GM12873 (cell line): ENCODE data around the gene CD47.

ENCODE experiments used
- TF ChIP-seq, protein P1 (sequence below): IDR thresholded peaks from 2 replicates; pipeline ENCODE4 v1.5.1; 2012; ENCODE audit warnings: low read depth, mild to moderate bottlenecking, moderate library complexity, low read length, control low read depth; ENCODE audit not compliant: insufficient read depth; ENCODE audit errors: missing control alignments

Gene CD47

DNA sequence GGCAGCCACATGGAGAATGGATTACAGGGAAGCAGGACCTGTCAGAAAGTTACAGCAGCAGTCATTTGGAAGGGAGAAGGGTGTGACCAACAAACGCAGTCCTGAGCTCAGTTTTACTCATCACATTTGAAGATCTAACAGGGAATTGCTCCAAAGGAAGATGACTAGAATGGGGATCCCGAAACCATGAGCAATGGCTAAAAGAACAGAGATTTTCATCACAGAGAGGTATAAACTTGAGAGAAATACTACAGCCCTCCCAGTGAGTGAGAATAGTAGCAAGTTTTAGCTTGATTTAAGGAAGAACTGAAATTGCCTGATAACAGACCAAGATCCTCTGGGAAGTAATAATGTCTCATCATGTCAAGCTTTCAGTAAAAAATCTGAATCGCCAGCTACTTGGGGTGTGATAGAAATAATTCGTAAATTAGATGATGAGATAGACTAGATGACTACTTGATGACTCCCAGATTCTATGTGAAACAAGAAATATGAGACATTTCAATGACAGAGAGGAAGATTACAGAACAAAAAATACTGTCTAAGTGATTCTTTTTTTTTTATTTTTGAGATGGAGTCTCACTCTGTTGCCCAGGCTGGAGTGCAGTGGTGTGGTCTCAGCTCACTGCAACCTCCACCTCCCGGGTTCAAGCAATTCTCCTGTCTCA, 16.9 kb downstream of the CD47 start:
- TF ChIP-seq, protein P1, sequence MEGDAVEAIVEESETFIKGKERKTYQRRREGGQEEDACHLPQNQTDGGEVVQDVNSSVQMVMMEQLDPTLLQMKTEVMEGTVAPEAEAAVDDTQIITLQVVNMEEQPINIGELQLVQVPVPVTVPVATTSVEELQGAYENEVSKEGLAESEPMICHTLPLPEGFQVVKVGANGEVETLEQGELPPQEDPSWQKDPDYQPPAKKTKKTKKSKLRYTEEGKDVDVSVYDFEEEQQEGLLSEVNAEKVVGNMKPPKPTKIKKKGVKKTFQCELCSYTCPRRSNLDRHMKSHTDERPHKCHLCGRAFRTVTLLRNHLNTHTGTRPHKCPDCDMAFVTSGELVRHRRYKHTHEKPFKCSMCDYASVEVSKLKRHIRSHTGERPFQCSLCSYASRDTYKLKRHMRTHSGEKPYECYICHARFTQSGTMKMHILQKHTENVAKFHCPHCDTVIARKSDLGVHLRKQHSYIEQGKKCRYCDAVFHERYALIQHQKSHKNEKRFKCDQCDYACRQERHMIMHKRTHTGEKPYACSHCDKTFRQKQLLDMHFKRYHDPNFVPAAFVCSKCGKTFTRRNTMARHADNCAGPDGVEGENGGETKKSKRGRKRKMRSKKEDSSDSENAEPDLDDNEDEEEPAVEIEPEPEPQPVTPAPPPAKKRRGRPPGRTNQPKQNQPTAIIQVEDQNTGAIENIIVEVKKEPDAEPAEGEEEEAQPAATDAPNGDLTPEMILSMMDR, result no peak

DNA sequence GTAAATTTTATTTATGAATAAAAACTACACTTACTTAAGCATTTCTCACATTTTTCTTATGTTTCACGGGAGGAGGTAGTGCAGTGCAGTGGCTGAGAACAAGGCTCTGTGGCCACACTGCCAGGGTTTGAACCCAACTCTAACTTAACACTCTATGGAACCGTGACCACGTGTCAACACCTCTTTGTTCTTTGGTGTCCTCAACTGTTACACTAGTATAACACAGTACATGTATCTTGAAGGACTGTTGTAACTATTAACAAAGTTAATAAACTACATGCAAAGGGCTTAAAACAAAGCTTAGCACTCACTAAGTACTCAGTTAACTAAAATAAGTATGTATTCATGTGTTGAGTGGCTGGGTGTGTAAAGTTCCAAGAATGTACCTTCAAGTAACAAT, 19.5 kb downstream of the CD47 start:
- TF ChIP-seq, protein P1, result no peak

DNA sequence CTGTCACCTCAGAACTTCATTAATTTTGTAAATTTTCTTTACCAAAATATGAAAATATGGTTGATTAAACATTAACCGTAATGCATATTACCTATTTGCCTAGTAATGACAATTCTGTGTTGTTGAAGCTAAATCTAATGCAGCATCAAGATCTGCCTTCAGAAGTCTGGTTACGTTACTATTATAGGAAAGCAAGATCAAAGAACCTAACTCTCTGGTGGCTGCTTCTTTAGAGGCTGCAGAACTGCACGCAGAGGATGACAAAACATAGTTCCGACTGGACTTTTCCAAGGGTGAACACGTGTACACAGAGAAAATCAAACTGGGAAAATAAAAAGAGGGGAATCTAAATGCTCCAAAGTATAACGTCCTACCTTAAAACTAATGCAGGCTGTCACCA, 20.5 kb downstream of the CD47 start:
- TF ChIP-seq, protein P1, result no peak

DNA sequence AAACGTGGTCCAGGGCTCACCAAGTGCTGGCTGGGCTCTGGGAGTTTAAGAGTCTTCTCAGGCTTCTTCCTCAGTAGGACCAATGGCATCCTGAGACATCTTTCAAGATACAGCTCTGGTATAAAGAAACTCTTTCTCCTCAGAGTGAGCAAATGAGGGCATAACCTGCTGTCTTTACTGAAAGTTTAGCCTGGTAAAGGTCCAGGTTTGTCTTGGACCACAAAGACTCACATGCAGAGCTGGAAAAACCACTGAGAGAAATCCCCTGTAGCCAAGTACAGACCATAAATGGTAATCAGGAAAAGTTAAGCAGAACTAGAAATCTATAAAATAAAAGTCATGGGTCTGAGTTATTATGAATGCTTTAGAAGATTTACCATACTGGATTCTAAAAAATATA, 23.1 kb downstream of the CD47 start:
- TF ChIP-seq, protein P1, result no peak

DNA sequence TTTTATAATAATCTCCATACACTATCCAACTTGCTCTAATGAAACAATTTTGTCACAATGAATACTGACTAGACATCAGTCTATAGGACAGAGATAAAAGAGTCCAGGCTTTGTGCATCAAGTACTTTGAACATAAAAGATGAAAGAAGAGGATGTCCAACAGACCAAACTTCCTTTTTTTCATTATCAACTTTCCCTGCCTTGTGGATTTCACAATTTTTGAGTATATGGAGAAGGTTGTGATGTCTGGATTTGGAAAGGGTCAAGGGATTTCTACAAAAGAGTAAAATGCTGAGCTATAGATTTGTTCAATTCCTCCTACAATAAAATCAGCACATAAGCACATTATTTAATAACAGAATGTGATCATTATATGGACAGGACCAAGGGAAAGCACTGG, 25.7 kb downstream of the CD47 start:
- TF ChIP-seq, protein P1, result no peak

DNA sequence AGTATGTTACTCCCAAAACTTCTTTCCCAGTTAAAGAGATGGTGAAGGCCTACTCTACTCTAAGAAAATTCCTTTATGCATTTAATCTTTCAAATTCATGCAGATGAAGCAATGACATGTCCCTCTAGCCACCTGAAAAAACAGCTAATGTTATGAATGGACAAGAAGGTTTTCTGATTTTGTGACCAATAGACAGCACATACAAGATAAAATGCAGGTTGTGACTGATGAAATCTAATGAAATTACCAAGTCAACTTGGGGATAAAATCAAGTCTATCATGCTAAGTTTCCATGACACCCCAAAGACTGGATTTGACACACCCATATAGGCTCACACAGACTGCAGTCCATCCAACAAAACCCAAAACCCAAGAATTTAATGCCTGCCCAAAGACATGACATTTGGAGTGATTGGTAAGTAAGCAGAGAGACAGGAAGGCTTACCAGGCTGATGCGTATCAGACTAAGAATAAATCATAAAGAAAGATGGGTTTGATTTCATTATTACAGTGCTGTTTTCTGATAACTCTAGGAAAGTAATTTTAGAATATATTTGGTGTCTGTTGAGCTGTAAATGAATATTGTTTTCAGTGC, 26.4 kb downstream of the CD47 start:
- TF ChIP-seq, protein P1, result no peak

DNA sequence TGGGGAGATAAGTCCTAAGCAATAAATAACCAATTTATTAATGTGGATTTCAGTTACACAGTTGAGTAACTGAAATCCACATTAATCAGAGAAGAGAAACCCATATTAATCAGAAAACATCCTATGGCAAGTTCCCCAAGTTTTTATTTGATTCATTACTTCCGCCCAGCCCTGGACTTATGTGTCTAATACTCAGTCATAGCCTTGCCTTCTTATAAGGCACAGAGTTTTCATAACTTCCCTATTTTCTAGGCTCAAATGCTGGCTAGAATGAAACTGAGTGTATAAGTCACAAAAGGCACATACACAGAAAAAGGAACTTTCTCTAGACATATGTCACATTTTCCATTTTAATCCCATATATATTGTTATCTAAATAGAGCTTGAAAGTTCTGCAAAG, 28.8 kb downstream of the CD47 start:
- TF ChIP-seq, protein P1, result no peak
